ENCODE results near the gene PLXNA1. TPM values are rescaled to one million over a fixed set of nuclear protein-coding genes. Genes with fewer than 3 reads are reported as not detected.

PLXNA1 gene
- polyA plus RNA-seq, 1 donor from 2014 or later = 65.6 TPM

GRCh38 chr3:126987596-126987995 lies 4.7 kb downstream of the PLXNA1 start:
- H3K4me3 ChIP-seq (ENCODE audit: low read length) = no peak overlapping the region
- peaks cover 62% of the 10 kb centered on the region for H3K79me2 ChIP-seq (replicated peaks; ENCODE audit: insufficient read depth, low read length)
- no peaks in the 10 kb centered on the region for H3K27me3 ChIP-seq (ENCODE audit: insufficient read depth, low read depth, low read length)
- H4K20me1 ChIP-seq (ENCODE audit: insufficient read depth) = peaks cover 45% of the 10 kb centered on the region
- no peaks in the 10 kb centered on the region for H3F3A ChIP-seq (ENCODE audit: insufficient read depth, low read length, poor library complexity, severe bottlenecking)
- no peak overlapping the region for H2AFZ ChIP-seq (ENCODE audit: low read depth, low read length)
- H3K36me3 ChIP-seq (ENCODE audit: insufficient read depth, low read length) = peaks cover 9% of the 10 kb centered on the region
- H3K9me3 ChIP-seq (ENCODE audit: low read length) = no peaks in the 10 kb centered on the region
- no peaks in the 10 kb centered on the region for H3K9me2 ChIP-seq (ENCODE audit: insufficient read depth, low read length)
- H3K4me2 ChIP-seq (ENCODE audit: low read length) = no peak overlapping the region
- no peak overlapping the region for H3K27ac ChIP-seq (ENCODE audit: low read length)
- TF ChIP-seq MXI1 (conservative IDR thresholded peaks at IDR 0.05; ENCODE audit: poor library complexity, severe bottlenecking) (no peak), SMC3 (conservative IDR thresholded peaks at IDR 0.05; ENCODE audit: poor library complexity) (no peak), EP300 (conservative IDR thresholded peaks at IDR 0.05; ENCODE audit: poor library complexity, severe bottlenecking) (no peak)
- H3K9ac ChIP-seq (ENCODE audit: low read length) = no peak overlapping the region

- Histone ChIP-seq H3K27me3 (ENCODE audit: insufficient read depth, low read depth, low read length) (no peaks in the 10 kb centered on the region), H3F3A (ENCODE audit: insufficient read depth, low read length, poor library complexity, severe bottlenecking) (no peaks in the 10 kb centered on the region), H3K9ac (ENCODE audit: low read length) (no peak overlapping the region), H3K36me3 (ENCODE audit: insufficient read depth, low read length) (peaks cover 9% of the 10 kb centered on the region), H3K9me3 (ENCODE audit: low read length) (no peaks in the 10 kb centered on the region), H3K4me3 (ENCODE audit: low read length) (no peak overlapping the region), H3K79me2 (replicated peaks; ENCODE audit: insufficient read depth, low read length) (peaks cover 69% of the 10 kb centered on the region), H4K20me1 (ENCODE audit: insufficient read depth) (peaks cover 52% of the 10 kb centered on the region), H2AFZ (ENCODE audit: low read depth, low read length) (no peak overlapping the region), H3K4me2 (ENCODE audit: low read length) (no peak overlapping the region), H3K27ac (ENCODE audit: low read length) (no peak overlapping the region), H3K9me2 (ENCODE audit: insufficient read depth, low read length) (no peaks in the 10 kb centered on the region)
- TF ChIP-seq, protein P1, sequence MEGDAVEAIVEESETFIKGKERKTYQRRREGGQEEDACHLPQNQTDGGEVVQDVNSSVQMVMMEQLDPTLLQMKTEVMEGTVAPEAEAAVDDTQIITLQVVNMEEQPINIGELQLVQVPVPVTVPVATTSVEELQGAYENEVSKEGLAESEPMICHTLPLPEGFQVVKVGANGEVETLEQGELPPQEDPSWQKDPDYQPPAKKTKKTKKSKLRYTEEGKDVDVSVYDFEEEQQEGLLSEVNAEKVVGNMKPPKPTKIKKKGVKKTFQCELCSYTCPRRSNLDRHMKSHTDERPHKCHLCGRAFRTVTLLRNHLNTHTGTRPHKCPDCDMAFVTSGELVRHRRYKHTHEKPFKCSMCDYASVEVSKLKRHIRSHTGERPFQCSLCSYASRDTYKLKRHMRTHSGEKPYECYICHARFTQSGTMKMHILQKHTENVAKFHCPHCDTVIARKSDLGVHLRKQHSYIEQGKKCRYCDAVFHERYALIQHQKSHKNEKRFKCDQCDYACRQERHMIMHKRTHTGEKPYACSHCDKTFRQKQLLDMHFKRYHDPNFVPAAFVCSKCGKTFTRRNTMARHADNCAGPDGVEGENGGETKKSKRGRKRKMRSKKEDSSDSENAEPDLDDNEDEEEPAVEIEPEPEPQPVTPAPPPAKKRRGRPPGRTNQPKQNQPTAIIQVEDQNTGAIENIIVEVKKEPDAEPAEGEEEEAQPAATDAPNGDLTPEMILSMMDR (IDR thresholded peaks at IDR 0.05; ENCODE audit: poor library complexity, severe bottlenecking) = no peak
Observed at GRCh38 chr3:126988451-126989021, 5.6 kb downstream of the PLXNA1 start.

DNA sequence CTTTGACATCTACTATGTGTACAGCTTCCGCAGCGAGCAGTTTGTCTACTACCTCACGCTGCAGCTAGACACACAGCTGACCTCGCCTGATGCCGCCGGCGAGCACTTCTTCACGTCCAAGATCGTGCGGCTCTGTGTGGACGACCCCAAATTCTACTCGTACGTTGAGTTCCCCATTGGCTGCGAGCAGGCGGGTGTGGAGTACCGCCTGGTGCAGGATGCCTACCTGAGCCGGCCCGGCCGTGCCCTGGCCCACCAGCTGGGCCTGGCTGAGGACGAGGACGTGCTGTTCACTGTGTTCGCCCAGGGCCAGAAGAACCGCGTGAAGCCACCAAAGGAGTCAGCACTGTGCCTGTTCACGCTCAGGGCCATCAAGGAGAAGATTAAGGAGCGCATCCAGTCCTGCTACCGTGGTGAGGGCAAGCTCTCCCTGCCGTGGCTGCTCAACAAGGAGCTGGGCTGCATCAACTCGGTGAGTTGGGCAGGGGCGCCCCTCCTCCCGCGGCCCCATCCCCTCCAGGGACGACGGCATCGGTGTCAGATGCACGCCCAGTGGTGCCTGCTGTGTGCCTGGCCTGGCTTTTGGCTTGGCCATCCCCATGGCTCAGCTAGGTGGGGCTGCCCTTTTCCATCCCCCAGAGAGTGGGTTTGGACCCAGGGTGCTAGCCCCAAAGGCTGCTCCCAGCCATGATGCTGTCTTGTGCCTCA lies 6.6 kb downstream of the PLXNA1 start:
- no peak overlapping the region for H3K27ac ChIP-seq (ENCODE audit: low read length)
- H3K4me3 ChIP-seq (ENCODE audit: low read length) = no peak overlapping the region
- H3K36me3 ChIP-seq (ENCODE audit: insufficient read depth, low read length) = peaks cover 9% of the 10 kb centered on the region
- no peak overlapping the region for H2AFZ ChIP-seq (ENCODE audit: low read depth, low read length)
- H3K9me3 ChIP-seq (ENCODE audit: low read length) = no peaks in the 10 kb centered on the region
- no peaks in the 10 kb centered on the region for H3K27me3 ChIP-seq (ENCODE audit: insufficient read depth, low read depth, low read length)
- H4K20me1 ChIP-seq (ENCODE audit: insufficient read depth) = peaks cover 62% of the 10 kb centered on the region
- no peaks in the 10 kb centered on the region for H3K9me2 ChIP-seq (ENCODE audit: insufficient read depth, low read length)
- H3K79me2 ChIP-seq (replicated peaks; ENCODE audit: insufficient read depth, low read length) = peaks cover 60% of the 10 kb centered on the region
- TF ChIP-seq, protein P1 (IDR thresholded peaks at IDR 0.05; ENCODE audit: poor library complexity, severe bottlenecking) = no peak
- TF ChIP-seq POLR2AphosphoS5 (IDR thresholded peaks at IDR 0.05) (no peak), SMC3 (conservative IDR thresholded peaks at IDR 0.05; ENCODE audit: poor library complexity) (no peak), TAF1 (IDR thresholded peaks at IDR 0.05; ENCODE audit: low read depth) (no peak), MXI1 (conservative IDR thresholded peaks at IDR 0.05; ENCODE audit: poor library complexity, severe bottlenecking) (no peak), REST (IDR thresholded peaks at IDR 0.05; ENCODE audit: borderline replicate concordance) (no peak), EP300 (conservative IDR thresholded peaks at IDR 0.05; ENCODE audit: poor library complexity, severe bottlenecking) (no peak), EZH2 (IDR thresholded peaks at IDR 0.05; ENCODE audit: borderline replicate concordance, insufficient read depth, low read length, poor library complexity, severe bottlenecking) (no peak), RAD21 (conservative IDR thresholded peaks at IDR 0.05) (no peak)
- H3K4me2 ChIP-seq (ENCODE audit: low read length) = no peak overlapping the region
- no peak overlapping the region for H3K9ac ChIP-seq (ENCODE audit: low read length)
- no peaks in the 10 kb centered on the region for H3F3A ChIP-seq (ENCODE audit: insufficient read depth, low read length, poor library complexity, severe bottlenecking)
